HepG2 (cell line): ENCODE results near the gene CARMIL1. TPM values are rescaled to one million over a fixed set of nuclear protein-coding genes. Genes with fewer than 3 reads are reported as not detected.

Experiments used
- ATAC-seq: fragments of 200-7000 bp; cut with Tn5 transposase; 3 replicates; pipeline ENCODE4 v1.9.1; 2020; ENCODE audit warnings: mild to moderate bottlenecking, moderate library complexity
- BruUV-seq: library from RNA; stranded (reverse); fragments of 400-500 nt; replicated peaks from 2 replicates; lab custom pipeline; 2021; lab: Mats Ljungman, UMichigan
- CTCF ChIA-PET: fragments of 300-600 bp; formaldehyde crosslinking; extraction: SDS; loops from one replicate; lab custom pipeline; 2021; ENCODE audit warnings: low total read pairs, inconsistent platforms, low intra/inter-chr PET ratio; lab: Yijun Ruan, JAX
- POLR2A ChIA-PET: fragments of 350-600 bp; sonication (Branson Sonifier 250); formaldehyde crosslinking; loops from one replicate; lab custom pipeline; 2020; ENCODE audit warnings: antibody characterized with exemption, inconsistent platforms; lab: Yijun Ruan, JAX
- DNase-seq: peaks from one replicate; pipeline ENCODE4 v3.0.0-alpha.2; 2015; ENCODE audit warnings: low spot score
- FAIRE-seq: peaks from 3 replicates; lab custom pipeline; 2011; peaks lifted over from hg19 to GRCh38; lab: Jason Lieb, UNC
- H2AFZ ChIP-seq: one replicate; pipeline ENCODE4 v1.6.1; 2011; ENCODE audit warnings: low read length, inconsistent platforms
- H3K27ac ChIP-seq: fragments of 300-600 bp; 3 replicates; pipeline ENCODE4 v1.8.0; 2011; ENCODE audit warnings: mixed run types, mild to moderate bottlenecking, mixed read lengths, low read length, inconsistent platforms; ENCODE audit not compliant: insufficient read depth; ENCODE audit errors: extremely low read length
- H3K27me3 ChIP-seq, 2 experiments: fragments of 200-600 bp in 1 of 2; 2 replicates in 1 of 2; 3 replicates in 1 of 2; pipeline versions ENCODE4 v1.6.0 to v1.8.0; 2011; ENCODE audit warnings: low read length in 2 of 2, mild to moderate bottlenecking in 2 of 2, moderate library complexity in 2 of 2, inconsistent platforms in 1 of 2; ENCODE audit not compliant: insufficient read depth in 2 of 2, control insufficient read depth in 1 of 2
- H3K36me3 ChIP-seq, 2 experiments: fragments of 200-600 bp in 1 of 2; replicated peaks in 1 of 2; 2 replicates in 1 of 2; 3 replicates in 1 of 2; pipeline versions ENCODE4 v1.5.1 to v1.8.0; 2011; ENCODE audit warnings: low read length in 2 of 2, inconsistent platforms in 1 of 2; ENCODE audit not compliant: insufficient read depth in 2 of 2, control insufficient read depth in 1 of 2
- H3K4me1 ChIP-seq: 2 replicates; pipeline ENCODE4 v1.5.1; 2012; ENCODE audit warnings: low read length, inconsistent platforms; ENCODE audit not compliant: insufficient read depth
- H3K4me2 ChIP-seq: 2 replicates; pipeline ENCODE4 v1.6.0; 2011; ENCODE audit warnings: low read depth, low read length, inconsistent platforms
- H3K4me3 ChIP-seq, 3 experiments: fragments of 200-600 bp in 1 of 3; sonication (generic), shearing (Covaris generic) in 1 of 3; replicated peaks in 1 of 3; 2 replicates each; pipeline ENCODE4 v1.5.1; 2011 to 2016; ENCODE audit warnings: low read length in 3 of 3, inconsistent platforms in 2 of 3, low read depth in 2 of 3, mild to moderate bottlenecking in 2 of 3, control low read depth in 1 of 3, mixed read lengths in 1 of 3; ENCODE audit not compliant: insufficient read depth in 1 of 3
- H3K79me2 ChIP-seq: one replicate; pipeline ENCODE4 v1.6.1; 2011; ENCODE audit warnings: low read length, inconsistent platforms; ENCODE audit not compliant: insufficient read depth
- H3K9ac ChIP-seq: 2 replicates; pipeline ENCODE4 v1.6.0; 2011; ENCODE audit warnings: mild to moderate bottlenecking, low read depth, low read length, inconsistent platforms; ENCODE audit not compliant: insufficient read depth
- H3K9me3 ChIP-seq: 2 replicates; pipeline ENCODE4 v1.5.1; 2012; ENCODE audit warnings: mild to moderate bottlenecking, low read length
- H4K20me1 ChIP-seq: 2 replicates; pipeline ENCODE4 v1.6.0; 2011; ENCODE audit warnings: inconsistent platforms, mild to moderate bottlenecking, low read length, moderate library complexity; ENCODE audit not compliant: insufficient read depth
- ATRX ChIP-seq: sonication (generic); formaldehyde crosslinking; IDR thresholded peaks from 2 replicates; pipeline ENCODE4 v1.4.0; 2020; ENCODE audit warnings: missing genetic modification reagents, borderline replicate concordance
- ELF1 ChIP-seq: sonication (generic); formaldehyde crosslinking; IDR thresholded peaks from 2 replicates; pipeline ENCODE4 v1.4.0; 2020; ENCODE audit warnings: missing genetic modification reagents
- GPN1 ChIP-seq: sonication (generic); formaldehyde crosslinking; IDR thresholded peaks from 2 replicates; pipeline ENCODE4 v1.5.1; 2020; ENCODE audit warnings: missing genetic modification reagents, borderline replicate concordance
- HHEX ChIP-seq: IDR thresholded peaks from 2 replicates; pipeline ENCODE4 v1.6.1; 2016; ENCODE audit warnings: control low read depth
- KDM1A ChIP-seq: IDR thresholded peaks from 2 replicates; pipeline ENCODE4 v1.6.1; 2016; ENCODE audit warnings: missing compliant biosample characterization
- MTF2 ChIP-seq: sonication (generic); formaldehyde crosslinking; IDR thresholded peaks from 2 replicates; pipeline ENCODE4 v1.5.0; 2020; ENCODE audit warnings: missing genetic modification reagents, borderline replicate concordance
- NFYB ChIP-seq: sonication (generic); formaldehyde crosslinking; IDR thresholded peaks from 2 replicates; pipeline ENCODE4 v1.4.0; 2020; ENCODE audit warnings: missing genetic modification reagents
- PCBP2 ChIP-seq: fragments of 200-400 bp; formaldehyde crosslinking; optimal IDR thresholded peaks from 2 replicates; pipeline ENCODE3; 2018; ENCODE audit warnings: low read length, low read depth; ENCODE audit not compliant: poor library complexity, severe bottlenecking
- TAF15 ChIP-seq: fragments of 200-400 bp; formaldehyde crosslinking; IDR thresholded peaks from one replicate; pipeline ENCODE4 v1.6.1; 2018; ENCODE audit warnings: mild to moderate bottlenecking, low read depth, low read length; ENCODE audit not compliant: poor library complexity, severe bottlenecking
- TEAD3 ChIP-seq: optimal IDR thresholded peaks from 2 replicates; pipeline ENCODE3; 2016; ENCODE audit warnings: borderline replicate concordance
- ZBTB43 ChIP-seq: sonication (generic); formaldehyde crosslinking; conservative IDR thresholded peaks from 2 replicates; pipeline ENCODE4 v1.4.0; 2020; ENCODE audit warnings: missing genetic modification reagents
- ZKSCAN5 ChIP-seq: sonication (generic); formaldehyde crosslinking; IDR thresholded peaks from 2 replicates; pipeline ENCODE4 v1.5.1; 2020; ENCODE audit warnings: mild to moderate bottlenecking, missing genetic modification reagents
- ZNF598 ChIP-seq: sonication (generic); formaldehyde crosslinking; IDR thresholded peaks from 2 replicates; pipeline ENCODE4 v1.5.1; 2020; ENCODE audit warnings: mild to moderate bottlenecking, missing genetic modification reagents, borderline replicate concordance
- ZNF616 ChIP-seq: sonication (generic); formaldehyde crosslinking; IDR thresholded peaks from 2 replicates; pipeline ENCODE4 v1.5.0; 2020; ENCODE audit warnings: low read depth, mild to moderate bottlenecking, missing genetic modification reagents
- ZNF629 ChIP-seq: sonication (generic); formaldehyde crosslinking; conservative IDR thresholded peaks from 2 replicates; pipeline ENCODE4 v1.5.0; 2020; ENCODE audit warnings: missing genetic modification reagents
- ZNF691 ChIP-seq: sonication (generic); formaldehyde crosslinking; IDR thresholded peaks from 2 replicates; pipeline ENCODE4 v1.4.0; 2020; ENCODE audit warnings: missing genetic modification reagents, low read depth, mild to moderate bottlenecking, borderline replicate concordance
- ZNF720 ChIP-seq: sonication (generic); formaldehyde crosslinking; IDR thresholded peaks from 2 replicates; pipeline ENCODE4 v1.4.0; 2020; ENCODE audit warnings: missing genetic modification reagents
- ZNF891 ChIP-seq: sonication (generic); formaldehyde crosslinking; IDR thresholded peaks from 2 replicates; pipeline ENCODE4 v1.5.0; 2020; ENCODE audit warnings: mild to moderate bottlenecking, missing genetic modification reagents
- ZSCAN21 ChIP-seq: sonication (generic); formaldehyde crosslinking; IDR thresholded peaks from 2 replicates; pipeline ENCODE4 v1.8.0; 2022; ENCODE audit warnings: mild to moderate bottlenecking, missing genetic modification reagents, moderate library complexity, borderline replicate concordance
- WGBS: methylation state at CpG from one replicate; pipeline ENCODE4 v1.1.6; 2017; ENCODE audit warnings: low lambda C conversion rate; 5-methylcytosine and 5-hydroxymethylcytosine counted together
- in situ Hi-C: cut with HindIII; loops from 2 replicates; pipeline ENCODE4 v1.10.0; 2017; ENCODE audit warnings: low pct_unique_long_range_greater_than_20kb; ENCODE audit not compliant: extremely low pct_ligation_motif_present
- intact Hi-C: fragments of 100-400 bp; cut with micrococcal nuclease; formaldehyde crosslinking; loops from one replicate; pipeline ENCODE4 v1.10.0; 2022; ENCODE audit not compliant: unreplicated experiment
- polyA plus RNA-seq, 8 experiments: library from polyadenylated mRNA; depleted of rRNA in 3 of 8; stranded (reverse) in 7 of 8; unstranded in 1 of 8; fragments of >200 nt; fragmentation: Illumina TruSeq in 4 of 8; extraction: Trizol in 4 of 8; gene quantifications; 2 replicates each; pipeline versions ENCODE4 v1.2.1 to v1.2.3, GENCODE V29; 2011 to 2016; ENCODE audit warnings: low read depth in 4 of 8, missing spikeins in 1 of 8, mixed read lengths in 1 of 8; ENCODE audit not compliant: insufficient read depth in 1 of 8
- total RNA-seq, 5 experiments: library from RNA; depleted of rRNA; stranded (reverse); fragments of >200 nt; fragmentation: Illumina TruSeq; extraction: Trizol; gene quantifications; 2 replicates each; pipeline ENCODE4 v1.2.3, GENCODE V29; 2016; ENCODE audit warnings: low read depth in 1 of 5
- TF ChIP-seq, protein P1 (sequence below): sonication (generic); formaldehyde crosslinking; IDR thresholded peaks from 2 replicates; pipeline ENCODE4 v1.8.0; 2022; ENCODE audit warnings: mild to moderate bottlenecking, missing genetic modification reagents, moderate library complexity

Gene CARMIL1
- total and polyA plus RNA-seq, 2 of the 13 experiments (the other 11 are each of a cell fraction or from before 2014, with no cell fraction given) = 1.8 to 2.6 TPM

DNA sequence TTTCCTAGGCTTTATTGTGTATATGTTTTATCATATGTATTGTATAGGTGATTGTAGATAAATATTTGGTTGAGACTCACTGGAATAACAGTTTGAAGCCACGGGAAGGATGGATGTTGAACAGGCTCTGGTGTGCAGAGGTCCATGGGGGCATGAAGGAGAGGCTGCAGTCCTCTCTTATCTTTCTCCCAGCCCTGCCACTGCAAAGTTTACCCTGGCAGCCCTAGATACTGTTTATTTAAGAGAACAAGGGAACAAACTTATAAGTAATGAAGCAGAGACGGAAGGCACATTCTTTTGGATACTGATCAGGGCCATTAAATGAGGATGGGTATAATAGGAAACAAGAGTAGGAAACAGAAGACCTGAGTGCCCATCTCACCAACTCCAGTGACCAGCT lies 269.3 kb downstream of the CARMIL1 start:
- Histone ChIP-seq H3K9ac (no peak overlapping the region), H3K27ac (no peak overlapping the region), H3K36me3 (no peaks in the 10 kb centered on the region), H2AFZ (no peak overlapping the region), H3K4me1 (no peaks in the 10 kb centered on the region), H3K9me3 (no peaks in the 10 kb centered on the region), H3K4me2 (no peak overlapping the region), H3K79me2 (no peaks in the 10 kb centered on the region), H3K4me3 (no peak overlapping the region), H3K27me3 (no peaks in the 10 kb centered on the region), H4K20me1 (no peaks in the 10 kb centered on the region)
- in situ Hi-C loops (no loop called here), intact Hi-C loops (no loop called here)
- ATAC-seq = no peak
- no peak for DNase-seq
- 34% methylated on average over 2 of the region's 2 CpGs for WGBS
- CTCF ChIA-PET = no interaction called here
- POLR2A ChIA-PET = no interaction called here
- FAIRE-seq = no peak
- BruUV-seq = no TSS peak
- TF ChIP-seq KDM1A (CRISPR knock-in tag) (no peak), ZNF629 (CRISPR knock-in tag) (no peak), ZNF691 (no peak), GPN1 (CRISPR knock-in tag) (no peak), ZNF891 (CRISPR knock-in tag) (no peak), ELF1 (CRISPR knock-in tag) (no peak), MTF2 (CRISPR knock-in tag) (no peak), ZKSCAN5 (CRISPR knock-in tag) (no peak), ZNF616 (no peak), NFYB (no peak), ZNF720 (CRISPR knock-in tag) (no peak), TAF15 (no peak), ZBTB43 (no peak), HHEX (CRISPR knock-in tag) (no peak), ATRX (CRISPR knock-in tag) (no peak), ZNF598 (no peak), ZSCAN21 (CRISPR knock-in tag) (no peak), PCBP2 (no peak), TEAD3 (CRISPR knock-in tag) (no peak)
- TF ChIP-seq, protein P1, sequence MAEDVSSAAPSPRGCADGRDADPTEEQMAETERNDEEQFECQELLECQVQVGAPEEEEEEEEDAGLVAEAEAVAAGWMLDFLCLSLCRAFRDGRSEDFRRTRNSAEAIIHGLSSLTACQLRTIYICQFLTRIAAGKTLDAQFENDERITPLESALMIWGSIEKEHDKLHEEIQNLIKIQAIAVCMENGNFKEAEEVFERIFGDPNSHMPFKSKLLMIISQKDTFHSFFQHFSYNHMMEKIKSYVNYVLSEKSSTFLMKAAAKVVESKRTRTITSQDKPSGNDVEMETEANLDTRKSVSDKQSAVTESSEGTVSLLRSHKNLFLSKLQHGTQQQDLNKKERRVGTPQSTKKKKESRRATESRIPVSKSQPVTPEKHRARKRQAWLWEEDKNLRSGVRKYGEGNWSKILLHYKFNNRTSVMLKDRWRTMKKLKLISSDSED = no peak
